DMS53 treated with DMSO at 0.1 percent for 48 hours (cell line): Measurements from ENCODE around the gene ZNF407.

Experiments used
- DNase-seq: peaks from one replicate; lab custom pipeline; 2025; ENCODE audit not compliant: unreplicated experiment; lab: John Stamatoyannopoulos, UW

The ZNF407 gene

DNA sequence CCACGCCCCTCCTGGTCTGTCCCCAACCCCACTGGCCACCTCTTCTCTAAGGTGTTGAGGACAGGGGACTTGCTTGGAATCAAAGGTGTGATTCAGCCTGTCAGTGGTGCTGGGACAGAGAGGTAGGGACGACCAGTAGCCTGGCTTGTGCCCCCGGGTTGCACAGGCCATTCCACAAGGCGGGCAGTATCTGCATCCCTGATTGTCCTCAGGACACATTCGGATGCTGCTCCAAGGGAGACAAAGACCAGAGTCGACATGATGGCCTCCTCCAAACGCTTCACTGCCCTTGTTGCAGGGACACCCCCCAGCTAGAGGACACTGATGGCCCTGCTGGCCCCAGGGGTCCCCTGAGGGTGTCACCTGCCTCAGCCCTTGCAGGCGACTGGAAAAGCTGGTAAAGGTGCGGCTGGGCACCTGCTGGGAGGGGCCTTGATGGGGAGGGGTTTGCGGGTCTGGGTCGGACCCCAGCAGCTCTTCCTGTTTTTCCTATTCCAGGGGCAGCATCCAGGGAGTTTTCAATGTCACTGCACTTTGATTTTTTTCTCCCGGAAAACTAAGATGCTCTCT is 513.3 kb downstream of the ZNF407 start:
- DNase-seq = no peak

DNA sequence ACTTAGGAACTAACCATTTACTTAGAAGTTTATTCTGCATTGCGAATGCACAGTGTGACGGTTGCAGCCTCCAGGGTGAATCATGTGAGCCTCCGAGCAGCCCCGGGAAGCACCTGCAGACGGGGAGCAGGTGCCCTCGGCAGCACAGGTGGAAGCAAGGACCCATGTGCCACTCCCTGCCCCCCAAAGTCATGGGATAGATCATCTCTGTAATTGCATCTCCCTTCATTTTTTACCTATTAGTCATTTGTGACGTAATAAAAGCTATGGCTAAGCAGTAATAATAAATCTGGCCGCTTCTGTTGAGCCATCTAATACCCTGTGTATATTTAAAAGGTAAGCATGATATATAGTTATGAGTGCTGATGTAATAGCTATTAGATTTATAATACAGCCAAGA is 514.1 kb downstream of the ZNF407 start:
- no peak for DNase-seq

DNA sequence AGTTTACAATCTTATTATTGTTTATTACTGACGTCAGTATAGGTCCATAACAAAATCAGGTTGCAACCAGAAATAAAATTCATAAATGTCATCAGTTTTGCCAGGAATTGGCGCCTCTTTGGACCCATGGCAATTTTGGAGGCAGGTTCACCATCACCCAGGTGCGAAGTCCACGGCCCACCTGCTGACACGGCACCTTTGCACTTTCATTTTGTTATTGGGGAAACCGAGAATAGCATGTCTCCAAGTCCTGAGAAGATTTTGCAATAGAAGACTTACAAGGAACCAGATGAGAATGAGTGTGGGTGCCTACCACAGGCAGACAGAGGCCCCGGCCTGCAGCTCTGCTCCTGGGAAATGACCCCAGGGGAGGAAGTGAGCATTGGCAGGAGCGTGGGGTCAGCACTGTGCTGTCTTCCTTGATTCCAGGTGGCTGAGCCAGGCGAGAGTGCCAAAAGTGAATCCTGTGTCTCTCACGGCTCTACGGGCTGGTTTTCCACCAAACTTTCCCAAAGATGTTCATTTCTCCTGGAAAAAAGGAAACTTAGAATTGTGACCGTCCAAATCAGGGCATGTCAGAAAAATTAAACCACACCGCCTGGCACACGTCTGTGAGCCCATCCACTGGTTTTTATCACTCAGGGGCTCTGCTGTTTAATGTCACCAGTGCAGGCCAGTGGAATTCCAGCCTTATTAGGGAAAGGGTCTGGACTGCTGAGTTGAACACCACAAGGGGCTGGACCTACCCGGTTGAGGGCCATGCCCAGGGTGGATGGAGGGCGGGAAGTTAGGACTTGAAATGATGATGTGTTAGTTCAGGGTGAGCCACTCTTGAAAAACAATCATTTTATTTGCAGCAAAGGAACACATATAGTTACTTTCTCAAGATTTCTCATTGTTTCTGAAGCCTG is 514.8 kb downstream of the ZNF407 start:
- DNase-seq = no peak

DNA sequence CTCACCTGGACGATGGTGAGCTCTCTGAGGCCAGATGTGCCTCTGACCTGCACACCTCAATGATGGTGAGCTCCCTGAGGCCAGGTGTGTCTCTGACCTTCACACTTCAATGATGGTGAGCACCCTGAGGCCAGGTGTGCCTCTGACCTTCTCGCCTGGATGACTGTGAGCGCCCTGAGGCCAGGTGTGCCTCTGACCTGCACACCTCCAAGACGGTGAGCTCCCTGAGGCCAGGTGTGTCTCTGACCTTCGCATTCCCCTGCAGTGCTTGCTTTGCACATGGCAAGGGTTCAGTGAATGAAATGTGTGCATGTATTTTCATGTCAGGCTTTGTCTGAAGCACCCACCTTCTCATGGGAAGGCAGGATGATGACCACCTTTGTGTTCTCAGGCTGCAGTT is 515.8 kb downstream of the ZNF407 start:
- DNase-seq = no peak

DNA sequence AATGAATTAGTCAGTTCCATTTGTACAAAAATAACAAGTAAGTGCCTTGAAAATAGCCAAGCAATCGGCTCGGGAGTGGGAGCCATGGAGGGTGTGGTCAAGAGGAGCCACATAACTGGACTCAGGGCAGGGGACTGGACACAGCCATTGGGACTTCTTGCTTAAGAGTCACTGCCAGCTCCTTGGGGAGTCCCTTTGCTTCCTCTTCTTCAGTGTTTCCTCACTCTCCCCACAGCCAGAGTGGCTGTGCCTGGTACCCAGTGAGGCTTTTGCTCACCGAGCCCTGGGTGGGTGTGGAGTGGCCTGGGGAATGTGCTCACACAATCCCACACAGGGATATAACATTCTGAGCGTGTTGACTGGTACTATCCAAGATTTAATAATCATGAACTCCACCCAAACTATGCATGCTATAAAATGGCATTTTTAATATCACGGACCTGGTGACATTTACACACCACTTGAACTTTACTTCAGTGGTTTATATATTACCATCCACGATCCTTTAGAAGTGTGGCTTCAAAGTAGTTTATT is 516.6 kb downstream of the ZNF407 start:
- no peak for DNase-seq
